D341Med (cell line): ENCODE data around the gene MPO.

Experiments
- DNase-seq: peaks from one replicate; pipeline ENCODE4 v3.0.0; 2012; ENCODE audit warnings: low spot score

The MPO gene

DNA sequence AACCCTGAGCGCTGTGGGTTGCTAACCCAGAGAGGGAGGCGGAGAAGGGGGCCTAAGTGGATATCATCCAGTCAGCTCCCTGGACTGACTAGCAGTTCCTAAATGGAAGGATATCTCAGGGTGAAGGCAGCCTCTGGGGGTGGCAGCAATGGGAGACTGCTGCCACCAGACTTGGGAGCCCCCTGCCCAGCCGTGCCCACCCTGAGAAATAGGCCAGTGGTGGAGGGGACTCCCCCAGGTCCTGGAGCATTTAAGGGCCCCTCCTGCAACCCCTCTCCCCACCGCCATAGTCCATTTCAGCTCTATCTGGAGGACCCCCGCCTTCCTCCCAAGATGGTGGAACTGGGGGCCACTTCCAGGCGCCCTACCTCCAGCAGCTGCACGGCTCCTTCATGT lies 39.4 kb upstream of the MPO start:
- DNase-seq, result no peak

DNA sequence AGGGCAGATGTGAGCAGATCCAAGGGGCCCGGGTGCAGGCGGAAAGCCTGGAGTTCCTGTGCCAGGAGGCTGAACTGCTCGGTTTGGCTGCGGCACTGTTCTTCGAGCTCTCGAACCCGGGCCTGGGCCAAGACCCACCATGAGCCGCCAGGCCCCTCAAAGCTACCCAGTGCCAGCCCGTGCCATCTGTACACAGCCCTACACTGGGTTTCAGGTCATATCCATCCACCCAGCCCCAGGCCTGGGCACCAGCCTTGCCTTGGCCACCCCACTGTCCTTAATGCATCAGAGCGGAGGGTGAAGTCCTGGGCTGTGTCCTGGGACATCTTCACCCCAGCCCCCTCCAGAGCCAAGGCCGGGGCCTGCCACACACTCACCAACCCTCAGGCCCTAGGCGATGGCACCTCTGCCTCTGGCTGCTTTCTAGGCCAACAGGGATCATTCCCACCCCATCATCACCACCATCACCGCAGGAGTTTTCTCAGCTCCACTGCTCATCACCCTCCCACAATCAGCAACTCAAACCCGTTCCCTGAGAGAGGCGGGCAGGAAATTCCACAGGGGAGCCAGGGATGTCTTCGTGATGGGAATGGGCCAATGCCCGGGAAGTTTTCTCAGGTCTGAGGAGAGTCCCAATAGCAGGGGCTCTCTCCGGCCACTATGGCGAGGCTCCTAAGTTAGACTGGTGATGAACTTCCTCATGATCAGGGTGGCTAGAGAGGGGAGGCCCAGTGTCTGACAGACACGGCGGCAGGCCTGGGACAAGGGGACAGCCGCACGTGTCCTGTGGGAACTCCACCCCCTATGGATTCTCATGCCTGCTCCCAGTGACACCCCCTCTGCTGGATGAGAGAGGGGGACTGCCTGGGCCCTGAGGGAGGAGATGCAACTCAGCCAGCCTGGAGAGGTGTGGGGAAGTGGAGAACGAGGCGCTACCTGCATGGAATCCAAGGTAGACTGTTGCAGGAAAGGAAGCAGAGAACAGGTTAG lies 38.7 kb upstream of the MPO start:
- DNase-seq, result no peak

DNA sequence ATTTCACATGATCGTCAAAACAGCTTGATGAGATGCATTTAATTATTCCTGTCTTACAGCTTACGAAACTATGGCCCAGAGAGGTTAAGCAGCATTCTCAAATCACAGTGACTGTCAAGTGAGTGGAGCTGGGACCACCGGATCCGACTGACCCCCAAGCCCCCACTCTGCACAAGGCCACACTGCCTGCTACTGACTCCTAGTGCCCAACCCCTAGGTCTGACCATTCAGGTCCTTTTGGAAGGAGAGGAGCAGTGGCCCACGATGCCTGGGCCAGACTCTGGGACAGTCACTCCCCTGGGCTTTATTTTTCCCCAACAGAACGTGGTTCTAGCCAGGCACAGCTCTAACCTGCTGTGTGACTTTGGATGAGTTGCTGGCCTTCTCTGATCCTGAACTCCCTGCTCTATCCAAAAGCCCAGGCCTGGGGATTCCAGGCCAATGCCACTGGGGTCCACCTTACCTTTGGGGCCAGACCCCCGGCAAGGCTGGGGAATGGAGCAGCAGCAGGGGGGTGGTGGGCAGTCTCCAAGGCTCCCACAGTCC lies 38.0 kb upstream of the MPO start:
- DNase-seq, result no peak

DNA sequence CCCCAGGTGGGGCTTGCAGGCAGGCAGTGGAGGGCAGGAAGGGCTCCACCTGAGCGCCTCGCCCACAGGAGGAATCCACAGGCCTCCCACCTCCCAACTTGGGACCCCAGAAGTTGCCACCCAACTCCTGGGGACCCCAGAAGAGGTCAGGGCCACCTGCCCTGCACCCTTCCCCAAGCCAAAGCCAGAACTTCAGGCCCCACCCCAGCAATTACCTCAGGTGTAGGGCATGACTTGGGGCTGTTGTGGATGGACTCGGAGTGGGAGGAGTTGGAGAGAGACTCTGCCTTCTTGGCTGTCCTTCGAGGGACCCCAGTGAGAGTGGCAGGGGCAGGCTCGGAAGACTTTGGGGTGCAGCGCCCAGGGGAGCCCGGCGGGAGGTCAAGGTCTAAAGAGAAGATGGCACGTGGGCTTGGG lies 37.3 kb upstream of the MPO start:
- no peak for DNase-seq

DNA sequence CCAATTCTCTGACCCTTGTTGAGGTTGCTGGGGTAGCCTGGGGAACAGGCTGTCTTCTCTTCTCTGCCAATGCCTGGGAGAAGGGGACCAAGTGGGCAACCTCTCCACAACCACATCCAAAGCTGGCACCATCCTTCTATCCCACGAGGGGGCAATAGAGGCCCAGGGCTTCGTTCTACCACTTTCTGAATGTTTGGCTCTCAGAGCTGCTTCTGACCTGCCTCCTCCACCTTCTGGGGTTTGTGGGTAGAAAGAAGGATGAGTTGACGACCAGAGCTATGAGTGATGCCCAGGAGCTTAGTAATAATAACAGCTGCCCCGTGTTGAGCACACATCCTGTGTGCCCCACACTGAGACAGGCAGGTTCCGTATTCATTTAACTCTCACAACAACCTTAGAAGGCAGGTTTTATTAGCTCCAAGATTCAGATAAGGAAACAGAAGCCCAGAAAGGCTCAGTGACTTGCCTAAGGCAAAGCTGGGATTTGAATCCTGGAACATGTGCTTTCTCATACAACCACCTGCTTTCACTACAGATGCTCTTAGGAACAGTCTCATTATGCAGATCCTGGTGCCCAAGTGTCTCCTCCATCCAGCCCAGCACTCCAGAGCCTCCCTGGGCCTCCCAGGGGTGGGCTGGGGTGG lies 36.8 kb upstream of the MPO start:
- no peak for DNase-seq

DNA sequence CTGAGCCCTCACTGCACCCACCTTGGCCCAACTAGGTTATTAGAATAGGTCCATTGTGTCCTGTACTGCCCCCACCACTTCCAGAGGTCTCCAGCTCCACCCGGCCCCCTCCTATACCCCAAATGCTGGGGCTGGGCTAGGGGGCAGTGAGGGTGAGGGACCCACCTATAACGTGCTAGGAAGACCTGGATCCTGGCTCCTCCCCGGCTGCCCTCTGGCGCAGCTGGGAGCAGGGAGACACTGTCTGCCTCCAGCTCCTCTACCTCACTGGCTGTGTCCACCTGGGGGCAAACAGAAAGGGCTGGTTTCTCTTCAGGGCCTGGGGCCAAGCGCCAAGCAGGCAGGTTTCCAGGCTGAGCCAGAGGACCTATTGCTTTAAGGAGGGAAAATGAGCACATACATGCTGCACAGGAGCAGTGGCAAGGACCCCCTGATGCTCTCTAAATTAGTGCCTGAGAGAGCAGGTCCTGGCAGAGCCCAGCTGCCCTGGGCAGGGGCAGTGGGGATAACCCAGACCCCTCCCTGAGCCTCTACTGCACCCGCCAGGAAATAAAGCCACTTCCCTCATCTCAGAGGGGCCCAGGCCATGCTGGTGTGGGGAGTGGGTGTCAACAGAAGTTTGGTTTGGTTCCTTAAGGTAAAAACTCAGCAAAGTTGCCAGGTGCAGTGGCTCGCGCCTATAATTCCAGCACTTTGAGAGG lies 35.7 kb upstream of the MPO start:
- no peak for DNase-seq

DNA sequence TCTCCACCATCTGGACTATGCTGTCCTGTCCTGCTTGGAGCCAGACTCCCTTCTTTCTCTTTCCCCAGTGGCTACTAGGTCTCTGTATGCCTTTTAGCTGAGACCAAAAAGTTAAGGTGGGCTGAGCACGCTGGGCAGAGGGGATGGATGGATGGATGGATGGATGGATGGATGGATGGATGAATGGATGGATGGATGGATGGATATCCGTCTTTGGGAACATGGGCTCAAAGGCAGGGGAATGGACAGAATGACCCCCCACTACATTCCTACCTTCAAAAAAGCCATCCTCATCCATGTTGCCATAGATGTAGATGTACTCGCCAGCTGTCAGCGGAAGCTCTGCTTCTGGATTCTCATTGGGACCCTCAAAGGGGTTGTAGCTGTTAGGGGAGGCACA lies 35.0 kb upstream of the MPO start:
- DNase-seq, result peak; percentile 15

DNA sequence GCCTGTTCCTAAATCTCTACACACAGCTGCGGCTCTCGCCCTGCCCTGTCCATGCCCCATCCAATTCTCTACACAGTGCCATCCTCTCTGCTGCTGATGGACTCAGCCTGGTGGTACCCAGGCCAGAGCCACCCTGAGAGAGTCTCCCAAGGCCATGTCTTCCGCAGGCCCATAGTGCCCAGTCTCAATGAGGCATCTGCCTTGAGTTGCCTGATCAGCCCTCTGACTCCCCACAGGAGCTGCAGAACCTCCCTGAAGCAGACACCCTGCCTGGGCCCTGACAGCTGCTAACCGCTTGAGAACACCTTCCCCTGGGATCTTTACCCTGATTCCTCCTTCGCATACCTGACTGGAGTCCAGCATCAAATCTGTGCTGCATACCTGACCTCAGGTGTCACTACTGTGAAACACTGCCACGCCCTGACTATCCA lies 34.6 kb upstream of the MPO start:
- DNase-seq, result no peak

DNA sequence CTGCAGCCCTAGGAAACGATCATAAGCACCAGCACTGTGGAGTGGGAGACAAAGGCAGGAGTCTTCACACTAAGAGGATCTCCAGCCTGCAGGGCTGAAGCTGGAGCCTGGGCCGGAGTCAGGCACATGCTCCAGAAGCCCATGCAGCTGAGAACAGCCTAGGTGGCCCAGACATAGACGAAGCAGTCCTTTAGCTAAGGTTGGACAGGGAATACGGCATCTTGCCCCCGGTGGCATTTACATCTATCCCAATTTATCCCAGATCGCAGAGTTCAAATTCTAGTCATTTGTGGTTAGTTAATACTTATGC lies 33.9 kb upstream of the MPO start:
- DNase-seq, result no peak

DNA sequence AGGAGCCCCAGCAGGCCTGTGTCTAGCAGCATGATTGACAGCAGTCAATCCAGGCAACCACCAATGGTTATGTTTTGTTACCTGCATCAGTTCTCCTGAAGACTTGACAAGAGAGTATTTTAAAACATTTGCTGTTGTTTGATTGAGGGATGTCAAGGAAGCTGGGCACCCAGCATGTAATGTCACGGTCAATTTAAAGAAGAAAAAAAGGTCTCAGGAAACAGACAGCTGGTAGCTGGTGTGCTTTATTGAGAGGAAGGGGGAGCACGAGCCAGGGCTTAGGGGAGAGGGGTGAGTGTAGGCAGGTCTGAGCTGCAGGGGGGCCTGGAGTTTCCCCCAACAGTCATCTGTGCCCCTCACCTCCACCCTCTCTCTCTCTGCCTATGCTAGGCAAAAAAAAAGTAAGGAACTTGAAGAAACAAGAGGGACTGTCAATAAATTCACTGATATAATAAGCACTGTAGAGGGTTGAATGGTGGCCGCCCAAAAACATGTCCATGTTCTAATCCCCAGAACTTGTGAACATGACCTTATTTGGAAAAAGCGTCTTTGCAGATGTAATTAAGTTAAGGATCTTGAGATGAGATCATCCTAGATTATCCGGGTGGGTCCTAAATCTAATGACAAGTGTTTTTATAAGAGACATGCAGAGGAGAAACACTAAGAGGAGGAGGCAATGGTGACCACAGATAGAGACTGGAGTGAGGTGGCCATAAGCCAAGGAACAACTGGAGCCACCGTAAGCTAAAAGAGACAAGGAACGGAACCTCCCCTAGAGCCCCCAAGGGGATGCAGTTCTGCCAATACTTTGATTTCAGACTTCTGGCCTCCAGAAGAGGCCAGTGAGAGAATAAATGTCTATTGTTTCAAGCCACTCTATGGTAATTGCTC lies 33.3 kb upstream of the MPO start:
- peak; percentile 82 for DNase-seq

DNA sequence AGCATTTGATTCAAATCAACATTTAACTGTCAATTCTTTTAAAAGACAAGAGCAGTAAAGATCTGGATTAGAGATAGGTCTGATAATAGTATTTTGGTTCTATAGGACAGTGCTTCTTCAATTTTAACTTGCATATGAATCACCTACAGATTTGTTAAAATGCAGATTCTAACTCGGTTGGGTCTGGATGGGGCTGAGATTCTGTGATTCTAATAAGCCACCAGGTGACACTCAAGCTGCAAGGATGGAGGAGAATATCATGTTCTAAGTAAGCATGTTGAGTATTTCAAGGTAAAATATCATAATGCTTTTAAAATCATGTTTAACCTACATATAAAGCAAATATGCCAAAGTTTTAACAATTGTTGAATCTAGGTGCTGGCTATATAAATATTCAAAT lies 32.1 kb upstream of the MPO start:
- DNase-seq, result peak; percentile 25

DNA sequence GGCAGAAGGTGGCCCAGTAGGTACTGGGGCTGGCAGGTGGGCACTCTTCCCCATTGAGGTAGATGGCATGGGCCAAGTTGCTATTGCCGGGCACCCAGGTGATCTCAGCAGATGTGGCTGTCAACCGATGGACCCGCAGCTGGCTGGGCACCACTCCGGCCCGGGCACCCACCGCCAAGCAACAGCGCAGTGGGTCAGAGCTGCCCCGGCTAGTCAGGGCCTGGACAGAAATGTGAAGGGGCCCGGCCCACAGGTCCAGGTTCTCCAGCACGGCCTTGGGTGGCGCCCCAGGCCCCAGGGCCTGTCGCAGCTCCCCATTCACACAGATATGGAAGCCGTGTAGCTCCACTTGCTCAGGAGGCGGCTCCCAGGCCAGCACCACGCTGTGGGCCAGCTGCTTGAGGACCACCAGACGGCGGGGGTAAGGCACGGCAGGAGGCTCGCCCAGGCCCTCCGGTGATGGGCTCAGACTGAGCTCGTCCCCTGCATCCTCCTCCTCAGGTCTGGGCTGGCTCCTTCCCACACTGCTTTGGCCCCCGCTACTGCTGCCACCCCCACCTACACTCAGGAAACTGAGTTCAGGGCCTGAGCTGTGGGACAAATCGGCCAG lies 31.4 kb upstream of the MPO start:
- DNase-seq, result peak; percentile 39

DNA sequence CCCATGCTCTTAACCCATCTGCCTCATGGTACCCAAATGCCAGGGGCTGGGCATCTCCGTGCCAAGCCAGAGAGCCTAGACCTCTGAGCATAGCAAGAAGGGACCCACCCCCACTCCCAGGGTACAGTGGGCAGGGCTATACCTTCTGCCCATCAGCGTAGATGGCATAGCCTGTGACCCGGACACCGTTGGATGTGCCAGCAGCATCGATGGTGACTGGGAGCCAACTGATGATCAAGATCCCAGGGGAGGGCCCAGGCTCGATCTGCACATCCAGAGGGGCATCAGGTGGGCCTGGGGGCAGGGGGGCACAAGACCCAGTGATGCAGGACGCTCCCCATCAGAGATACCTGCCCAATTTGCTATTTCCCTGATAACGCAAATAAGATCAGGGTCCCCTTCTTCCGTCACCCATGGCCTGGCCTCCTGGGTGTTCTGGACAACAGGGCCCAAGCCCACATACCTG lies 30.7 kb upstream of the MPO start:
- peak; percentile 35 for DNase-seq

DNA sequence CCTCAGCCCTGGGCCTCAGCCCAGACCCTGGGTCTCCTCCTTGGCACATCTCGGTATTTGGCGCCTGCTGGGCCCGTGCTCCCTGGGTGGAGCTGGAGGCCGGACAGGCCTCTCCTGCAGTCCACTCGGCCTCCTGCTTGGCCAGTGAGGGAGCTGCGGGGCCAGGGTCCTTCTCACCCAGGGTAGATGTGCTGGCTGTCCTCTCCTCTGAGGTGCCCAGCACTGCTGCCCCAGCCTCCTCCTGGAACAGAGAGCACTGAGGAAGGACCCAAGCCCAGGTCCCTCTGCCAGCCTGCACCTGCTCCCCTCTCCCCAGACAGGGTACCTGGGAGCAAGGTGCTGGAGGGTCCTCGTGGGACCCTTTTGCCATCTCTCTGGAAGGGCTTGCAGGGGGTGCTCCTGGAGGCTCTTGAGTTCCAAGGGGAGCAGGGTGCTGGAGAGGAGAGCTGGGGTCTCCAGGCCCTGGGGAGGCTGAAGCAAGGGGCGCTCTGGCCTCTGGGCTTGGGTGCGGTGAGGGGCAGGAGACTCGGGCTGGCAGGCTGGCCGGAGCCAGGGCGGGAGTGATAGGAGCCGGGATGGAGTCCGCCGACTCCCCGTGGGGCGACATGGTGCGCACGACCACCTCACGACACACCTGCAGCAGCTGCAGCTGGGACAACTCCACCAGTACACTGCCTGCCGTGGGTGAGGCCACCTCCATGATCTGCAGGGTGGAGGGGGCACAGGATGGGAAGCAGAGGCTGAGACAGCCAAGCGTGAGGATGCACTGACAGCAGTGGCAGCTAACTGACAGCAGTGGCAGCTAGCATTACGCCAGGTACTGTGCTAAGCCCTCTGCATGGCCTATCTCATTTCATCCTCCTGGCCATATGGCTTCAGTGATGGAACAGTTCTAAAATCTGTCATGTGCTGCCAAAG lies 30.0 kb upstream of the MPO start:
- DNase-seq, result peak; percentile 48

DNA sequence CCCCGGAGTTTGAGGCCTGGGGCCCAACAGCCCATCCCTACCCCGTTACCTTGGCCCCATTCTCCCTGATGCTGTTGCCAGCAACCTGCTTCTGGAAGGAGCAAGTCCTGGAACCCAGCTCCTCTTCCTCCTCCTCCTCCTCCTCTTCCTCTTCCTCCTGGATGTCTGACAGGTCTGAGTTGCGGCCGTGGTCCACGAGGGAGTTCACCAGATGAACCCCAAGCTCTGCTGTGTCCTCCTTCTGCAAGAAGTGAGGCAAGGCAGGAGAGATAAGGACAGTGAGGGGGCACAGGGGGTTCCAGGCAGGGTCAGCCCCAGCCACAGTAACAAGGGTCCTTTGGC lies 29.2 kb upstream of the MPO start:
- no peak for DNase-seq

DNA sequence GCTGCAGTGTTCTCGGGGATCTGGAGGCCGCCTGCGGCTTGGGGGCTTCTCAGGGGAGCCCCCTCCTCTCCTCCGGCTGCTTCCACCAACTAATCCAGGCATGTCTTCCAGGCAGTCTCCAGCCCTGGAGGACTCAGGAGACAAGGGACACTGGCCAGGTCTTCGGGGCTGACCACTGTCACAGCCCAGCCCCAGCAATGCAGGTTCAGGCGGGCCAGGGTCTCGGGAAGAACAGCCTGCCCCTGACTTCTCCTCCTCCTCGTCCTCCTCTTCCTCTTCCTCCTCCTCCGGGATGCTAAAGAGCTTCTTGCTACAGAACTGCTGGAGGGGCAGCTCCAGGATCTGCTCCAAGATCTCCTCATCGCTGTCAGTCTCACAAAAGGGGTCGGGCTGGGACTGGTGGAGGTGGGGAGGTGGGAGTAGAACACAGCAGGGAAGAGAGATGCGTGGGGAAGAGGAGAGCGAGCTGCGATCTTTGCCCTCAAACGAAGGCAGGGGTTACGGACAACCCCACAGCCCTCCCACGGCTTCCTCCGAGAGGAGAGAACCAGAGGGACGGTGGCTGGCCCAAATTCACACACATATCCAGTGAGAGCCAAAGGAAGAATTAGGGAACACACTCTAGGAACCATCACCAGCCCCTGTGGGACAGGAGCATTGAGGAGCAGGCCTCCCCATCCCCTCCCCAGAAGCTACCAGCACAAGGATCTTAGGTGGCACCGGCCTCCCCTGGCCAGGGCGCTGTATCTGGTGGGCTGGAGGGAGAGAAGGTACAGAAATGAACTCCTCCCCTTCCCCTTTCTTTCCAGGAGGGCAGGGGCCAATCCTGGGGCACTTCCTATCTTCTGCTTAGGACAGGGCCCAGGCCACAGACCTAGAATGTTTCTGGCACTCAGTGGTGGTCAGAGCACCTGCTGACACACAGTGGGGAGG lies 28.5 kb upstream of the MPO start:
- DNase-seq, result peak; percentile 19

DNA sequence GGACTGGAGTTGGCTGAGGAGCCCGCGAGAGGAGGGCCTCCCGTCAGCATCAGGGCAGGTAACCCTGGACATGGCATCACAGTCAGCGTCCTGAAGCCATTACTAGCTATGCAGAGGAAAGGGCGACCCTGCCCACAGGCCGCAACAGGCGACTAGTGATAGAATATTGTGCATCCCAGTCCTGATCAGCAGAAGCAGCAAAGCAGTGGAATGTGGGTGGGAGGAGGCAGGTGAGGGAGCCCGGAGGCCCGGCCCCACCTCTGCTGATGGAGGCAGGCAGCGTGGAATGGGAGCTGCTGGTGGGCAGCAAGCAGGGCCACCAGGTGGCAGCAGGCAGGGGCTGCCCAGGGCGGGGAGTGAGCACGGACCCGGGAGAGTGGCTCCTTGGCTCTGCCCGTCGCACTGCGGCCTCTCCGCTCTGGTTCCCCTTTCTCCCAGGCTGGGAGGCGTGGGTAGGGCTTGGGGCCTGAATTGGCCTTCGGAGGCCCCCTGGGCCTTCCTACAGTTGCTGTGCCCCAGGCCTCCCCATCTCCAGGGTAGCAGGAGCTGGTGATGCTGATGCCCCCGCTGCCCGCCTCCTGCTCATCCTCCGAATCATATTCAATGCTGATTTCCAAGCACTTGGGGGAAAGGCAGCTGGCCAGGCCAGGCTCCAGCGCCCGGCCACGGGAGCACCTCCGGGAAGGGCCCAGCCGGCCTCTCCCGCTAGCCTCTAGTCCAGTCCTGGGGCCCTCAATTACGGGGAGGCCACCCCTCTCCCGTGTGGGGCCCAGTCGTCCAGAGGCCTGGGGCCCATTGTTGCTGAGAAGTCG lies 27.6 kb upstream of the MPO start:
- peak; percentile 74 for DNase-seq
